Measurements from ENCODE around the gene PCCA. TPM values are rescaled to one million over a fixed set of nuclear protein-coding genes. Genes with fewer than 3 reads are reported as not detected.
A peak's percentile ranks its signal among the peaks of the same experiment; 100 is the strongest.

PCCA gene
- total and polyA plus RNA-seq, 2 of the 13 experiments (the other 11 are each of a cell fraction or from before 2014, with no cell fraction given), result 15.0 to 32.2 TPM

- TF ChIP-seq ZKSCAN5 (CRISPR knock-in tag; IDR thresholded peaks at IDR 0.05) (no peak), JARID2 (CRISPR knock-in tag; IDR thresholded peaks at IDR 0.05; ENCODE audit: insufficient replicate concordance) (no peak), SP5 (CRISPR knock-in tag; IDR thresholded peaks at IDR 0.05; ENCODE audit: borderline replicate concordance, low read depth) (no peak)
Observed at GRCh38 chr13:100403675-100404074, 314.8 kb downstream of the PCCA start (continued).

GRCh38 chr13:100409132-100409531 is 320.2 kb downstream of the PCCA start:
- ATAC-seq, result no peak
- no peak for TF ChIP-seq KMT2B (CRISPR knock-in tag; IDR thresholded peaks at IDR 0.05)
- TF ChIP-seq ZNF280D (CRISPR knock-in tag; IDR thresholded peaks at IDR 0.05), result peak; percentile 79
- ChIA-PET CTCF (ENCODE audit: low intra/inter-chr PET ratio, low total read pairs) (no interaction called here), POLR2A (no interaction called here)
- H3K27me3 ChIP-seq (ENCODE audit: control insufficient read depth in 1 of 2, insufficient read depth in 2 of 2, low read length in 2 of 2), result no peaks in the 10 kb centered on the region
- no peaks in the 10 kb centered on the region for H3K4me1 ChIP-seq (ENCODE audit: insufficient read depth, low read length)
- no peak for DNase-seq (ENCODE audit: low spot score)
- H3K36me3 ChIP-seq (replicated peaks in 1 of 2; ENCODE audit: control insufficient read depth in 1 of 2, insufficient read depth in 2 of 2, low read length in 2 of 2), result no peaks in the 10 kb centered on the region
- intact Hi-C loops (cut with micrococcal nuclease; ENCODE audit: unreplicated experiment) (no loop called here), in situ Hi-C loops (cut with HindIII; ENCODE audit: extremely low pct_ligation_motif_present, low pct_unique_long_range_greater_than_20kb) (no loop called here)
- no peak for FAIRE-seq
- BruUV-seq (replicated peaks), result no TSS peak
- H3K4me3 ChIP-seq (replicated peaks in 1 of 3; ENCODE audit: insufficient read depth in 1 of 3, low read depth in 2 of 3, low read length in 3 of 3), result no peak overlapping the region
- H3K27ac ChIP-seq (ENCODE audit: extremely low read length, insufficient read depth, low read length), result no peak overlapping the region
- H2AFZ ChIP-seq (ENCODE audit: low read length), result no peak overlapping the region
- no peak overlapping the region for H3K9ac ChIP-seq (ENCODE audit: insufficient read depth, low read depth, low read length)
- no peak overlapping the region for H3K4me2 ChIP-seq (ENCODE audit: low read depth, low read length)
- no peaks in the 10 kb centered on the region for H3K79me2 ChIP-seq (ENCODE audit: insufficient read depth, low read length)
- no peaks in the 10 kb centered on the region for H4K20me1 ChIP-seq (ENCODE audit: insufficient read depth, low read length)
- 98% methylated on average over 5 of the region's 5 CpGs for WGBS (ENCODE audit: low lambda C conversion rate)
- H3K9me3 ChIP-seq (ENCODE audit: low read length), result peaks cover 38% of the 10 kb centered on the region
